Keratinocyte (primary cell): Measurements from ENCODE around the gene BSCL2. TPM values are rescaled to one million over a fixed set of nuclear protein-coding genes. Genes with fewer than 3 reads are reported as not detected.

Experiments
- DNase-seq: peaks from one replicate; pipeline ENCODE4 v3.0.0-alpha.2; 2011; ENCODE audit warnings: low read depth, missing footprints, low spot score
- FAIRE-seq: peaks from 2 replicates; lab custom pipeline; 2011; peaks lifted over from hg19 to GRCh38; lab: Jason Lieb, UNC
- H2AFZ ChIP-seq: 2 replicates; pipeline ENCODE4 v1.6.0; 2012; ENCODE audit warnings: low read length, control low read depth, inconsistent platforms; ENCODE audit not compliant: control insufficient read depth
- H3K27ac ChIP-seq: 2 replicates; pipeline ENCODE4 v1.5.1; 2011; ENCODE audit warnings: low read length; ENCODE audit not compliant: control insufficient read depth, insufficient read depth
- H3K27me3 ChIP-seq: 3 replicates; pipeline ENCODE4 v1.6.0; 2011; ENCODE audit warnings: low read length; ENCODE audit not compliant: control insufficient read depth, insufficient read depth; ENCODE audit errors: extremely low read depth
- H3K36me3 ChIP-seq, 2 experiments: 2 replicates in 1 of 2; 3 replicates in 1 of 2; pipeline ENCODE4 v1.5.1; 2011; ENCODE audit warnings: low read length in 2 of 2, mild to moderate bottlenecking in 1 of 2; ENCODE audit not compliant: control insufficient read depth in 2 of 2, insufficient read depth in 2 of 2; ENCODE audit errors: extremely low read depth in 1 of 2
- H3K4me1 ChIP-seq: 3 replicates; pipeline ENCODE4 v1.5.1; 2011; ENCODE audit warnings: low read length; ENCODE audit not compliant: control insufficient read depth, insufficient read depth; ENCODE audit errors: extremely low read depth
- H3K4me2 ChIP-seq: 3 replicates; pipeline ENCODE4 v1.6.0; 2011; ENCODE audit warnings: low read depth, low read length; ENCODE audit not compliant: control insufficient read depth, insufficient read depth; ENCODE audit errors: extremely low read depth
- H3K4me3 ChIP-seq, 3 experiments: fragments of 200-600 bp in 1 of 3; sonication (generic) in 1 of 3; 2 replicates in 2 of 3; 3 replicates in 1 of 3; pipeline ENCODE4 v1.5.1; 2011 to 2016; ENCODE audit warnings: low read length in 3 of 3, mild to moderate bottlenecking in 3 of 3, control low read depth in 2 of 3, inconsistent platforms in 1 of 3, low read depth in 1 of 3, mixed read lengths in 1 of 3, mixed run types in 1 of 3, moderate library complexity in 1 of 3; ENCODE audit not compliant: control insufficient read depth in 2 of 3, insufficient read depth in 2 of 3; ENCODE audit errors: extremely low read depth in 1 of 3
- H3K79me2 ChIP-seq: 2 replicates; pipeline ENCODE4 v1.6.0; 2012; ENCODE audit warnings: low read length; ENCODE audit not compliant: control insufficient read depth, insufficient read depth
- H3K9ac ChIP-seq: 3 replicates; pipeline ENCODE4 v1.6.0; 2011; ENCODE audit warnings: low read length; ENCODE audit not compliant: control insufficient read depth, insufficient read depth; ENCODE audit errors: extremely low read depth
- H3K9me1 ChIP-seq: 3 replicates; pipeline ENCODE4 v1.6.0; 2011; ENCODE audit warnings: low read length; ENCODE audit not compliant: control insufficient read depth, insufficient read depth; ENCODE audit errors: extremely low read depth
- H3K9me3 ChIP-seq: 2 replicates; pipeline ENCODE4 v1.5.1; 2012; ENCODE audit warnings: low read depth, low read length; ENCODE audit not compliant: control insufficient read depth
- H4K20me1 ChIP-seq: 3 replicates; pipeline ENCODE4 v1.6.0; 2011; ENCODE audit warnings: low read length; ENCODE audit not compliant: control insufficient read depth, insufficient read depth; ENCODE audit errors: extremely low read depth
- EZH2 ChIP-seq: IDR thresholded peaks from one replicate; pipeline ENCODE4 v1.6.1; 2012; ENCODE audit warnings: inconsistent platforms, mild to moderate bottlenecking, low read length, moderate library complexity
- dilution Hi-C: fragments of 300-500 bp; cut with MboI; formaldehyde crosslinking; loops from one replicate; pipeline ENCODE4 v1.7.0; 2020; ENCODE audit warnings: low sequenced_read_pairs; ENCODE audit not compliant: extremely low pct_ligation_motif_present
- polyA plus RNA-seq, 5 experiments: library from polyadenylated mRNA; depleted of rRNA in 3 of 5; stranded (reverse) in 3 of 5; stranded (forward) in 1 of 5; unstranded in 1 of 5; fragments of >200 nt; gene quantifications; 1 replicate in 1 of 5; 2 replicates in 3 of 5; 3 replicates in 1 of 5; pipeline versions ENCODE4 v1.2.1 to v1.2.3, GENCODE V29; 2011 to 2012; ENCODE audit warnings: missing spikeins in 2 of 5, low read depth in 1 of 5, low replicate concordance in 1 of 5
- TF ChIP-seq, protein P1 (sequence below), 3 experiments: IDR thresholded peaks in 1 of 3; conservative IDR thresholded peaks in 1 of 3; optimal IDR thresholded peaks in 1 of 3; 2 replicates in 2 of 3; 3 replicates in 1 of 3; pipeline versions ENCODE3 to v1.5.1; 2011; ENCODE audit warnings: low read length in 3 of 3, mild to moderate bottlenecking in 3 of 3, moderate library complexity in 2 of 3, control low read depth in 1 of 3, inconsistent platforms in 1 of 3; ENCODE audit not compliant: insufficient read depth in 2 of 3; ENCODE audit errors: extremely low read depth in 1 of 3

The BSCL2 gene
- polyA plus RNA-seq, 1 donor (not counting 4 experiments of a cell fraction or from before 2014, with no cell fraction given), result 21.9 TPM

DNA sequence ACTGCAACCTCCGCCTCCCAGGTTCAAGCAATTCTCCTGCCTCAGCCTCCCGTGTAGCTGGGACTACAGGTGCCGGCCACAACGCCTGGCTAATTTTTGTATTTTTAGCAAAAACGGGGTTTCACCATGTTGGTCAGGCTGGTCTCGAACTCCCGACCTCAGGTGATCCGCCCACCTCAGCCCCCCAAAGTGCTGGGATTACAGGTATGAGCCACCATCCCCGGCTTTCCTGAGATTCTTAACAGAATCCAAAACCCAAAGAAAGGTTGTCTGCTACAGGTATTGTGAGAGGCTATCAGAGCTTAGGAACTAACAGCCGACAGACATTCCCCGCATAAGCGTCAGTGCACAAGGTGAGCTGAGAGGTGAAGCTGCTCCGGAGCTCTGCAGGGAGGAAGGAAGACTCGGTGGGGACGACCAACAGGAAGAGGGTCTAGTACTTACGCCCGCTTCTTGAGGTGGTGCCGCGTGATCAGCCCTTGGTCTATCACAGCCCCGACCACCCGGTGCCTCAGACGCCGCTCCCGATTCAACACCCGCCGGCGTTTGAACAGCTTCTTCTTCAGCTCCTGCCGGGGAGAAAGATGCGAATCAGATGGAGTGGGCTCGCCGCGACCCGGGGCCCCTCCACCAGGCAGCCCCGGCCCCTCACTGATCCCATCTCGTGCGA is 42.7 kb downstream of the BSCL2 start:
- peak overlapping the region; percentile 66 for H2AFZ ChIP-seq
- H3K27me3 ChIP-seq, result no peaks in the 10 kb centered on the region
- dilution Hi-C loops, result no loop called here
- no peaks in the 10 kb centered on the region for H3K9me3 ChIP-seq
- peaks cover 39% of the 10 kb centered on the region for H3K79me2 ChIP-seq
- no peak for FAIRE-seq
- peak overlapping the region; percentile 93 to 97 (median 95) for H3K4me3 ChIP-seq
- H4K20me1 ChIP-seq, result peaks cover 4% of the 10 kb centered on the region
- peak overlapping the region; percentile 76 for H3K4me2 ChIP-seq
- no peaks in the 10 kb centered on the region for H3K9me1 ChIP-seq
- peaks cover 22 to 32% of the 10 kb centered on the region in 2 experiments for H3K36me3 ChIP-seq
- TF ChIP-seq, protein P1, sequence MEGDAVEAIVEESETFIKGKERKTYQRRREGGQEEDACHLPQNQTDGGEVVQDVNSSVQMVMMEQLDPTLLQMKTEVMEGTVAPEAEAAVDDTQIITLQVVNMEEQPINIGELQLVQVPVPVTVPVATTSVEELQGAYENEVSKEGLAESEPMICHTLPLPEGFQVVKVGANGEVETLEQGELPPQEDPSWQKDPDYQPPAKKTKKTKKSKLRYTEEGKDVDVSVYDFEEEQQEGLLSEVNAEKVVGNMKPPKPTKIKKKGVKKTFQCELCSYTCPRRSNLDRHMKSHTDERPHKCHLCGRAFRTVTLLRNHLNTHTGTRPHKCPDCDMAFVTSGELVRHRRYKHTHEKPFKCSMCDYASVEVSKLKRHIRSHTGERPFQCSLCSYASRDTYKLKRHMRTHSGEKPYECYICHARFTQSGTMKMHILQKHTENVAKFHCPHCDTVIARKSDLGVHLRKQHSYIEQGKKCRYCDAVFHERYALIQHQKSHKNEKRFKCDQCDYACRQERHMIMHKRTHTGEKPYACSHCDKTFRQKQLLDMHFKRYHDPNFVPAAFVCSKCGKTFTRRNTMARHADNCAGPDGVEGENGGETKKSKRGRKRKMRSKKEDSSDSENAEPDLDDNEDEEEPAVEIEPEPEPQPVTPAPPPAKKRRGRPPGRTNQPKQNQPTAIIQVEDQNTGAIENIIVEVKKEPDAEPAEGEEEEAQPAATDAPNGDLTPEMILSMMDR (optimal IDR thresholded peaks at IDR 0.05 in 1 of 3, IDR thresholded peaks at IDR 0.05 in 1 of 3, conservative IDR thresholded peaks at IDR 0.05 in 1 of 3; ENCODE audit: extremely low read depth in 1 of 3, insufficient read depth in 2 of 3, low read length in 3 of 3), result no peak
- no peak for TF ChIP-seq EZH2
- peaks cover 18% of the 10 kb centered on the region for H3K4me1 ChIP-seq
- H3K27ac ChIP-seq, result peak overlapping the region; percentile 86
- peak overlapping the region; percentile 95 for H3K9ac ChIP-seq
- DNase-seq, result no peak

DNA sequence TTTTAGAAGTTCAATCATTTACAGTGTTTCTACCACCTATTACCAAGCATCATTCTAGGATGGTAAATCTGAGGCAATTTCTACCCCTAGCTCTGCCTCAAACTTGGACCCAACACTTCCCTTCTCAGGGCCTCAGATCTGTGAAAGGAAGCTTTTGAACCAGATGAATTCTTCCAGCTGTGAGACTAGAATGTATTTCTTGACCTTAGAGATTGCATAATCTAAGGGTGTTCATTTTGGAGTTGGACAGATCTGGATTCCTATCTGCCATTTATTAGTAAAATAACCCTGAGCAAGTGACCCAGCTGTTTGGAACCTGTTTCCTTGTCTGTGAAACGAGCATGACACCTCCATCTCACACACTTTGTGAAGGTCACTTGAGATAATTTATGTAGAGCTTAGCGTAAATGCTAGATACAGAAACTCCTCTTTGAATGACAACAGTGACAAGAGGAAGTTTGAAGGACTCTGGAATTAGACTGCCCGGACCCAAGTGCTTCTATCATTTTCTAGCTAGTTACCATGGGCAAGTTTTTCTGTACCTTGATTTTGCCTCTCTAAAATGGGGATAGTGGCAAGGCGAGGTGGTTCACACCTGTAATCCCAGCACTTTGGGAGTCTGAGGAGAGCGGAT is 50.3 kb downstream of the BSCL2 start:
- H3K27ac ChIP-seq, result no peak overlapping the region
- TF ChIP-seq, protein P1 (optimal IDR thresholded peaks at IDR 0.05 in 1 of 3, IDR thresholded peaks at IDR 0.05 in 1 of 3, conservative IDR thresholded peaks at IDR 0.05 in 1 of 3; ENCODE audit: extremely low read depth in 1 of 3, insufficient read depth in 2 of 3, low read length in 3 of 3), result no peak
- TF ChIP-seq EZH2, result no peak
- no peaks in the 10 kb centered on the region for H4K20me1 ChIP-seq
- no peaks in the 10 kb centered on the region for H3K9me1 ChIP-seq
- H3K4me1 ChIP-seq, result peaks cover 3% of the 10 kb centered on the region
- H3K79me2 ChIP-seq, result peaks cover 12% of the 10 kb centered on the region
- H3K4me3 ChIP-seq, result no peak overlapping the region
- H3K9ac ChIP-seq, result no peak overlapping the region
- no peaks in the 10 kb centered on the region for H3K9me3 ChIP-seq
- no peak overlapping the region for H3K4me2 ChIP-seq
- H3K36me3 ChIP-seq, result no peaks in the 10 kb centered on the region
- DNase-seq, result no peak
- no peak overlapping the region for H2AFZ ChIP-seq
- FAIRE-seq, result no peak
- dilution Hi-C loops, result no loop called here
- H3K27me3 ChIP-seq, result no peaks in the 10 kb centered on the region
